Left ventricle myocardium superior (tissue), 1 donor: ENCODE measurements around the gene MNAT1. TPM values are rescaled to one million over a fixed set of nuclear protein-coding genes. Genes with fewer than 3 reads are reported as not detected.

Experiments used
- ATAC-seq: fragments of 200-7000 bp; cut with Tn5 transposase; one replicate; pipeline ENCODE4 v1.9.1; 2020; ENCODE audit warnings: mild to moderate bottlenecking, moderate library complexity
- DNase-seq: peaks from one replicate; pipeline ENCODE4 v3.0.0-alpha.2; 2020
- intact Hi-C: fragments of 100-400 bp; cut with micrococcal nuclease; formaldehyde crosslinking; loops from one replicate; pipeline ENCODE4 v1.11.0; 2022
- total RNA-seq: library from RNA; stranded (reverse); fragmentation: NEBNext Ultra II Directional; extraction: Animal tissue kit (Norgen Biotek cat#: 25700); gene quantifications from one replicate; pipeline ENCODE4 v1.2.1, GENCODE V29; 2021
- donor health status: DM: no; HTN: yes; CAD: no; lungs with severe emphysema.

MNAT1 gene
- total RNA-seq, 1 donor from 2014 or later, result 25.8 TPM

DNA sequence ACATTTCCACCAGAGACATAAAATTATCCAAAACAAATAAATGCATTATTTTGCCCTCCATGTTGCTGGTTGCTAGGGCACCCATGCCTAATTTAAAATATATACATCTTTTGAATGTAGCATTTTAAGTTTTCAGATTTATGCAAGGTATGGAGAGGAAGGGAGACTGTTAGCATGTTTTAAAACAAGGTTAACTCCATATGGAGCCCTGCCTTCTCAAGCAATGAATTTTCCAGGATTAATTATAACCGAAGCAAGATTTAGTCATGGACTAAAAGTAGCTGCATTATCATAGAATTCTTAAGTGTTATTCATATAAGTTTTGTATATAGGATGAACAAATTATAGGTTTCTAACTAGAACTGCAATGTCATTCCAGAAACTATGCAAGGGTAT, 209.1 kb downstream of the MNAT1 start:
- ATAC-seq (no peak), DNase-seq (no peak)
- intact Hi-C loops, result no loop called here

DNA sequence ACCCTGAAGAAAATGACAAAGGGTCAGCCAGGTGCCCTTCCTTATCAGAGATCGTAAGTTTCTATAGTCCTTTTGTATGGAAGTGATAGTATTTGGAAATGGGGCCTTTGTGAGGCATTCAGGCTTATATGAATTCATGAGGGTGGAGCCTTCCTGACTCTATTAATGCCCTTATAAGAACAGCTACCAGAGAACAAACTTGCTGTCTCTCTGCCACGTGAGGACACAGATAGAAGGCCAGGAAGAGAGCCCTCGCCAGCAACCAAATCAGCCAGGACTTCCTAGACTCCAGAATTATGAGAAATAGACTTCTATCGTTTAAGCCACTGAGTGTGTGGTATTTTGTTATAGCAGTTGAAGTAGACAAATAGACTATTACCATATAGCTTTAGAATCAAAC, 209.6 kb downstream of the MNAT1 start:
- intact Hi-C loops, result no loop called here
- DNase-seq (no peak), ATAC-seq (peak; percentile 74)

DNA sequence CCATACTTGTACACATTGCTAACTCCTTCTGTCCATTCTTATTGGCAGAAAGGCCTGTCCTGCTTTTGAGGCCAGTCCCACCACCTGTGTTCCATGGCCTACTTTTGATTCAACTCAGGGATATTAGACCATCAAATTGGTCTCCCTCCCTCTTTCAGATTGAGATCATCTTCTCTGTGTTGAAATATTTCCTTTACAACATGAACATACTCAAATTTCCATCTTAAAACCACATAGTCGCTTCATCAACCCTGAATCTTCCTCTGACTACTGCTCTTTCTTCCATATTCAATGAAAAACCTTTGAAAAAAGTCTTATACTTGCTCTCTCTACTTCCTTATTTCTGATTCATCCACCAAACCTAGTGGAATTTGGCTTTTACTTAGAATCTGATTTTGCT, 211.4 kb downstream of the MNAT1 start:
- intact Hi-C loops, result no loop called here
- no peak for DNase-seq
- no peak for ATAC-seq

DNA sequence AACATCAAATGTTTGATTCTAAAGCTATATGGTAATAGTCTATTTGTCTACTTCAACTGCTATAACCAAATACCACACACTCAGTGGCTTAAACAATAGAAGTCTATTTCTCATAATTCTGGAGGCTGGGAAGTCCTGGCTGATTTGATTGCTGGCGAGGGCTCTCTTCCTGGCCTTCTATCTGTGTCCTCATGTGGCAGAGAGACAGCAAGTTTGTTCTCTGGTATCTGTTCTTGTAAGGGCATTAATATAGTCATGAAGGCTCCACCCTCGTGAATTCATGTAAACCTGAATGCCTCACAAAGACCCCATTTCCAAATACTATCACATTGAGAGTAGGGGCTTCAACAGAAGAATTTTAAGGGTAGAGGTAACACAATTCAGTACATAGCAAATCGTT, 212.2 kb downstream of the MNAT1 start:
- no peak for ATAC-seq
- intact Hi-C loops, result no loop called here
- DNase-seq, result no peak

DNA sequence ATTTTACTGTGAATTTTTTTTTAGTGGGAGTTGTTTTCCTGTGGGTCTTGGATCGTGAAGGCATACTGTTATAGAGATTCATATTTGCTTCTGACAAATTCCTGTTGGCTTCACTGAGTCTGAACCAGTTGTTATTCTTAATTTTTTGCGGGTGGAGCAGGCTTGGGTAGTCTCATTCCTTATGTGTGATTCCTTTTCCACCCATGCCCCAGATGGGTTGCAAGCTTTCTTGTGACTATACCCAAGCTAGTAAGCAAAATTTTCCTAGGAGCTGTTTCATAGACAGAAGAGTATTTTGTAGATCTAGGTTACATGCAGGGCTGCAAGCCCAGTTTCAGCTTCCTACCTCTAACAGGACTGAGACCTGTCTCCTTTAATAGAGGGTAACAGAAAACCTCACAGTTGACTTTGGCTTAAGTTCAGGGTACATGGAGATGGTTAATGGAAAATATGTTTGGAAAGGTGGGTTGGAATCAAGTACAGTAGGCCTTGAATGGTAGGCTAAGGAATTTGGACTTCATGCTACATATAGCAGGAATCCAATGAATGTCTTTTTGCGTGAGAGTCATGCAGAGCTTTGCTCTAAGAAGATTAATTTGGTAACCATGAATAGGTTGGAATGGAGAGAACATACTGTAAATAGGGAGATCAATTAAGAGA, 217.3 kb downstream of the MNAT1 start:
- intact Hi-C loops, result no loop called here
- no peak for DNase-seq
- no peak for ATAC-seq

DNA sequence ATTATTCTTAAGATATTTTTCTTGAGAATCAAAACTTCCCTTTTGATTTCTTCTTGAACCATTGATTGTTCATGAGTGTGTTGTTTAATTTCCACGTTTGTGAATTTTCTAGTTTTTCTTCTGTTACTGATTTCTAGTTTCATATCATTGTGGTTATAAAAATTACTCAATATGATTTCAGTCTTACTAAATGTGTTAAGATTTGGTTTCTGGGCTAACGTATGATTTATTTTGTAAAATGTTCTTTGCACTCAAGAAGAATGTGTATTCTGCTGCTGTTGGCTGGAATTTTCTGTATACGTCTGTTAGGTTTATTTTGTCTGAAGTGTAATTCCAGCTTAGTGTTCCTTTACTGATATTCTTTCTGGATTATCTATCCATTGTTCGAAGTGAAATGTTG, 221.6 kb downstream of the MNAT1 start:
- intact Hi-C loops, result no loop called here
- ATAC-seq, result no peak

DNA sequence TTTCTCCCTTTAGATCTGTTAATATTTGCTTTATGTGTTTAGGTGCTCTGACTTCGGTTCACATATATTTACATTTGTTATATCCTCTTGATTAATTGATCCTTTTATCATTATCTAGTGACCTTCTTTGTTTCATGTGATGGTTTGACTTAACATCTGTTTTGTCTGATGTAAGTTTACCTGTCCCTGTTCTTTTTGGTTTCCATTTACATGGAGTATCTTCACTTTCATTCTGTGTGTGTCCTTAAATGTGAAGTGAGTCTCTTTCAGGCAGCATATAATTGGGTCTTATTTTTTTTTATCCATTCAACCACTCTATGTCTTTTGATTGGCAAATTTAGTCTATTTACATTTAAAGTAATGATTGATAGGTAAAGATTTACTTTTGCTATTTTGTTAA, 222.1 kb downstream of the MNAT1 start:
- intact Hi-C loops, result no loop called here
- no peak for ATAC-seq
- DNase-seq, result no peak

More for the DNA sequence above, 221.6 kb downstream of the MNAT1 start:
- DNase-seq, result no peak

DNA sequence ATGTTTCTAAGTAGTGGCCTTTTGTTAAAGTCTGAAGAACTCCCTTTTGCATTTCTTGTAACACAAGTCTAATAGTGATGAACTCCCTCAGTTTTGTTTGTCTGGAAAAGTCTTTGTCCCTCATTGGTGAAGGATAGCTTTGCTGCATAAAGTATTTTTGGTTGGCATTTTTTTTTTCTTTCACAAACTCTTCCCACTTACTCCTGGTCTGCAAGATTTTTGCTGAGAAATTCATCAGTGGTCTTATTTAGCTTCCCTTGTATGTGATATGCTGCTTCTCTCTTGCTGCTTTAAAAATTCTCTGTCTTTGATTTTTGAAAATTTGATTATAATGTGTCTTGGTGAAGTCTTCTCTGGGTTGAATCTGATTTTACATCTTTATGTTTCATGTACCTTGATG, 223.6 kb downstream of the MNAT1 start:
- DNase-seq (no peak), ATAC-seq (no peak)
- intact Hi-C loops, result no loop called here

DNA sequence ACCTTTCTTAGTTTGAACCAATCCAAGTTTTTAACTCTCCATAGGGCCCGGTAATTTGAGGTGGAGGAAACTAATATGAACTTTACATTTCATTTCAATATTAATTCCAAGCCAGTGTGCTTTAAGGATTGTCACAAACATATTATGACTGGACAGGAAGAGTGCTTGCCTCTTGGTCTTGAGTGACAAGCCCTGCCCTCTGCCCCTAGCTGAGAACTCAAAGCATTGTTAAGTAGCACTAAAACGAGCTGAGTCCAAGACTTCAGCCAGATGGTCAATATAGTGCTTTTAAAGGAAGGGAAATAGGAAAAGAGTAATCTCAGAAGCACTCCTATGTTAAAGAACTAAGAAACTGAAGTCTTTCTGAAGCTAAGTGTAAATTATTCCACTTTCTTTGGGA, 229.2 kb downstream of the MNAT1 start:
- intact Hi-C loops, result no loop called here
- no peak for DNase-seq
- no peak for ATAC-seq

DNA sequence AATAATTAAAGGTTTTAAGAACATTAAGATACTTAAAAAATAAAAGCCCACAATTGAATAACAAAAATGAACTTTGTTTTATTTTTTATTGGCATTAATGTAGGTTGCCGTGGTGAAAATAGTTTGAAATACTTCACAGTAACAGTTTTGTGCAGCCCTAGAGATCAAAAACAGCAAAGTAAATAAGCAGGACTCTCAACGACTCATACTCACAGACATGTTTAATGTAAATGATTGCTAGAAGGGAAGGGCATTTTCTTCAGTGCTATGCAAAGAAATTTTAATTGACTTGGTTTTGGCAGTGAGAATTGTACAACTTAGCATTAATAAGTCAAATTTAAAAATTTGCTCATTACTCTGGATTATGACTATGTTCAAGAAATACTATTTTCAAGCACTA, 230.3 kb downstream of the MNAT1 start:
- DNase-seq (no peak), ATAC-seq (no peak)
- intact Hi-C loops, result no loop called here

DNA sequence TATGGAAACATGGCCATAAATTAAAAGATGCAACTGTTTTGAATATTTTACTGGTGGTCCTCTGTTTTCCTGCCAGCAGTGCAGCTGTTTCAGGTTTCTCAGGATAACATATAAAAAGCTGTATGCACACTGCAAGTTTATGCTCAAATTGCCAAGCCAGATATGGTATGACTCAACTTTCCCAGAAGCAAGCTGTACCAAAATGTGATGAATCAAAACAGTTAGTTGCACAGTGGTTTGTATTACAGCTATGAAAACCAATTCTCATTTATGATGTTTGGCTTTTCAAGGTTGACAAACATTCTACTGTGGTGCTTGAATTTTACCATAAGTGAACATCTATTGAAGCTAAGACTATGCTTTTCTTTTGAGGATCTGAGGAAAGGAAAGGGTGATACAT, 230.8 kb downstream of the MNAT1 start:
- DNase-seq, result no peak
- intact Hi-C loops, result no loop called here
- no peak for ATAC-seq

DNA sequence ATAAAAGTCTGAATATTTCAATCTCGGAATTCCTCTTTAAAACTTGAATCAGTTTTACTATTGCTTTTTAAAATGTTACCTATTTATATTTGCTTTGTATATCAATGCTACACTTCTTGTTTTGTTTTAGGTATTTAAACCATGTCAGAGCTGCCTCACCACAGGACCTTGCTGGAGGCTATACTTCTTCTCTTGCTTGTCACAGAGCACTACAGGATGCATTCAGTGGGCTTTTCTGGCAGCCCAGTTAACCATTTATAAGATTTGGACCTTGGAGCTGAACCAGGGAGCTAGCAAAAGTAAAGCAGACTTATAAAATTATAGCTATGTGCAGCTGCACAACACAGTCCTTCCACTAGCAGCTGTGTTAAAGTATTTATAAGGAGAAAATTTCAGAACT, 233.5 kb downstream of the MNAT1 start:
- DNase-seq (no peak), ATAC-seq (no peak)
- intact Hi-C loops, result no loop called here

DNA sequence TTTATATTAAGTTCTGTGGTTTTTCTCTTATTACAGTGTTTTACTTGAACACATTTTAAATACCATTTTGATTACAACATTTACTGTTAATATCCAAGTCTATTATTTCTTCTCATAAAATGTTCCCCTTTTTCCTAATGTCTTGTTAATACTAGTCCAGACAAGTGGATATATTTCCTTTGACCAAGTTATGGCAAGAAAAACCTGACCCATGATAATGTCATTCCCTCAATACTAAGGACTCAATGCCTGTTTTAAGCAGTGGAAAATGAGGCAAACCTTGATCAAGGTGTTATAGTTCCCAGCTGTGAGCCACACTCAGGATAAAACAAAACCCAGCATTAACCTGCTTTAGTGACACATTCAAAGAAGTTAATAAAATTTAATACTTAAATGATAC, 234.1 kb downstream of the MNAT1 start:
- intact Hi-C loops, result no loop called here
- DNase-seq (no peak), ATAC-seq (no peak)

DNA sequence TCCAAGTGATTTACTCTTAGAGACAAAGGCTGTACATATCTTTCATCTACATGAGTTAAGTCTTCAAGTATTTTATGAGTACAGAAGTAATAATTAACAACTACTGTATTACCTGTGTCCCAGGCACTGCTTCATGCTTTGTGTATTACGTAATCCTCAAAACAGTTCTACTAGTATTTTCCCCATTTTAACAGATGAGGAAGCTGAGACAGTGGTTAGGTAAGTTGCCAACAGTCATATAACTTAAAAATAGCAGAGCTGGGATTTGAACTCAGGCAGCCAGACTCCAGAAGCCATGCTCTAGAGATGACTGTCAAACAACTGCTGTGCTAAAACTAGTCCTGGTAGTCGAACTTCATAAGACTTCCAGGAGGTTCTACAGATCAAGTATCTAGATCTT, 235.6 kb downstream of the MNAT1 start:
- DNase-seq, result no peak
- intact Hi-C loops, result no loop called here
- ATAC-seq, result no peak

DNA sequence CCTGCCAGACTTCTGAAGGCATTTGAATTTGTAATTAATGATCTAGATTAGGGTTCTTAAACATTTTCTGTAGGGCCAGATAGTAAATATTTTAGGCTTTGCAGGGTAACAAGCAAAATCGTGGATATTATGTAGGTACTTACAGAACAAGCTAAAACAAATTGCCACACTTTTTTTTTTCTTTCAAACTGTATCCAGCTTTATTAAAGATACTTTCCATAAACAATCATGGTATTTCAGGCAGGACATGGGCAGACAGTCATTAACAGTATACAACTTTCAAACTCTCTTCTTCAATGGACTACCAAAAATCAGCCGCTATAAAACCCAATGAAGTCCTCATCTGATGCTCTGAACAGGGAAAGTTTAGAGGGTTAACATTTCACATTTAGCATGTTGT, 236.7 kb downstream of the MNAT1 start:
- intact Hi-C loops, result no loop called here
- DNase-seq, result no peak

DNA sequence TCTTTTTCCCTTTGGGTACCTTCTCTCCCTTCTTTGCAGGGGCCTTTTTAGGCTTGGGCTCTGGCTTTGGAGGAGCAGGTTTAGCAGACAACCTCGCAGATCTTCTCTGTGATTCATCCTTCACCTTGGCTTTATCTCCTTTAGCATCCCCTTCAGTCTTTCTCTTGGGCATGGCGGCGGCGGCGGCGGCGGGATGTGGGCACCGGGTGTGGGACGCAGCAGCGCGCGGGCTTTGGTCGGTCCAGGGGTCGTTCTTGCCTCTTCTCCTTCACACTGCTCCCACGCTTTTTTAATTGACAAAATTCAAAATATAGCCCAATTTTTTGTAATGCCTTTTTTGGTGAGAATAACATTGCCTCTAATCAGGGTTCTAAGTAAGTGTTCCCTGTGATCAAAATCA, 237.7 kb downstream of the MNAT1 start:
- intact Hi-C loops, result no loop called here
- no peak for DNase-seq

More for the DNA sequence above, 236.7 kb downstream of the MNAT1 start:
- no peak for ATAC-seq

DNA sequence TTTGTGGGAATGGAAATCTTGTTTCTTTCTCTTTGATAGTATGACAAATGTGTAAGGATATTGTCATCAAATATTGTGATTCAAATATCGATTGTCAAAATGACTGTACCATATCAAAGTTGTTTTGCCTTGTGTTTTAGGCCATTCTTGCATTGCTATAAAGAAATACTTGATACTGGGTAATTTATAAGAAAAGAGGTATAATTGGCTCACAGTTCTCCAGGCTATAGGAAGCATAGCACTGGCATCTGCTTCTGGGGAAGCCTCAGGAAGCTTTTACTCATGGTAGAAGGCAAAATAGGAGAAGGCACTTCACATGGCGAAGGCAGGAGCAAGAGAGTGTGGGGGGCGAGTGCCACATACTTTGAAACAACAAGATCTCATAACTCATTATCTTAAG, 238.5 kb downstream of the MNAT1 start:
- ATAC-seq (no peak), DNase-seq (no peak)
- intact Hi-C loops, result no loop called here

More for the DNA sequence above, 237.7 kb downstream of the MNAT1 start:
- no peak for ATAC-seq

DNA sequence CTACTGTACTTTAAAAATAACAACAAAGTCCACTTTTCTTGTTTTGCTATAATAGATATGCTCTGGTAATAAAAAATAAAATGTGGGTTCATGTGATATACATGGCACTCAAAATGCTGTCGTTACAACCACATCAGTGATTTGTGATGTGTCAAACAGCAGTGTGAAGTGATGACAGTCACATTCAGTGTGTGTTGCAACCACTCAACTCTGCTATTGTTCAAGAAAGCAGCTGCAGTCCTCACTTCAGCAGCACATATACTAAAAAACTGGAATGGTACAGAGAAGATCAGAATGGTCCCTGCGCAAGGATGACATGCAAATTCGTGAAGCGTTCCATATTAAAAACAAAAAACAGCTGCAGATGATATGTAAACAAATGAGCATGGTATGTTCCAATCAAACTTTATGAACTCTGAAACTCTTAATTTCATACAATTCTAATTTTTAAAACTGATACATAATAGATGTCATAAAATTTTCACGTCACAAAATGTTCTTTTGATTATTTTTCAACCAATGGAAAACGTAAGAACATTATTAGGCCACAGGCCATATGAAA, 239.6 kb downstream of the MNAT1 start:
- DNase-seq (no peak), ATAC-seq (no peak)
- intact Hi-C loops, result no loop called here

DNA sequence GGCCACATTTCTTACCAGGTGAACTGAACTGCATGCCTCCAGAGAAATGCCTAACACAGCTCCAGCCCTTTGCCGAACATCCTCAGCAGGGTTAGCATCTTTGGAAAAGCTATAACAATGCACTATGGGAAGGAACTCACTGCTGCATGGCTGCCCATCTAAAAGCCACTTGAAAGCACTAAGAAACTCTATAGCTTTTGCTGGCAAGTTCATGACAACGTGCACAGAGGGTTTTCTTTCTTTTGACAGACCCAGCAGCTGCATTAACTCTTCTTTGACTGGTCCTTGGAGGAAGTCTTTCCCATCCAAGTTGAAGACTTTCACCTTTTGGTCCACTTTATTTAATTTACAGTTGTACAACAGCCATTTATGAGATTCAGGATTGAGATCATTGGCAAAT, 241.0 kb downstream of the MNAT1 start:
- DNase-seq, result no peak
- no peak for ATAC-seq
- intact Hi-C loops, result no loop called here

DNA sequence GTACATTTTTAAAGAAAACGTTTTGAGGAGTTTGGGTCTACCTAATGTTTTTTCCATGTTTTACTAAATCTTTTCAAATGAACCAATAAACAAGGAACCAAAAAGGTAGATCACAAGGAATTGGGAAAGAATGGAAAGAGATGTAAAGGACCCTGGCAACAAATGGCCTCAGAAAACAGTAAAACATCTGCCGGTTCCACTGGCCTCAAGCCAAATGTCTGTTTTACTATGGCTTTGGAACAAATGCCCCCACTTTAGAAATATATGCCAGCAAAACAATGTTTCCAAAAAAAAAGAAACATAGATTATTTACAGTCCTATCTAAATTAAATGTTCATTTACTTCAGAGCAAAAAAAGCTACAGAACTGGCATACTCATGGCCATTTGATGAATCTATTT, 243.3 kb downstream of the MNAT1 start:
- intact Hi-C loops, result no loop called here
- ATAC-seq (no peak), DNase-seq (no peak)

DNA sequence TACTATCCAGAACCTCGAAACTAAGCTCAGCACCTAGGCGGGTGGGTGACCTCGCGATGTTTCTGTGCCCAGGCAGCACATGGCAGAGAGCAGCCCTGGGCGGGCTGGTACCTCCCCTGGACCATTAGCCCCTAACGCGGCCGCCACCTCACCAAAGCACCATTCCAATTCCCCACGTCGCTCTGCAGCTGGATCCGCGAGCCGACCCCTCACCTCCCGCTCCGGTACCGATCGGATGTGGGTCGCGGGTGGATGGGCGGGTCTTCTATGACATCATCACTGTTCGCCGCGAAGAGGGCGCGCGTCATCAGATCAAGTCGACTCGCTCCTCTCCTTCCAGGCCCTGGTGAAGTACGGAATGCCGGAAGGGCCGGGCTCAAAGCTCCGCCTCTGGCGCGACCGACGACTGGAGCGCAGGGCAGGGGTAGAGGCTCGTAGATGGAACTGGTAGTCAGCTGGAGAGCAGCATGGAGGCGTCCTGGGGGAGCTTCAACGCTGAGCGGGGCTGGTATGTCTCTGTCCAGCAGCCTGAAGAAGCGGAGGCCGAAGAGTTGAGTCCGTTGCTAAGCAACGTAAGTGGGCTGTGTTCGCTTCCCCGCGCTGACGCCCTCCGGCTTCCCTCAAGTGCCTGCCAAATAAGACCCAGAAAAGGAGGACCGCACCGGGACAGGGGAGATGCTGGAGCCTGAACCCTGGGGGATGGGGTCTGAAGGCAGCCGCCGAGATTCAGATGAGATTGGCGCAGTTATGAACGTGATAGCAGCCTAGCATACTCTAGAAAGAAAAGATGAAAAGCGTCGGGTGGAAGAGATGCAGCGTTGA, 246.5 kb downstream of the MNAT1 start, which contains the start of the genes SLC38A6 and TRMT5:
SLC38A6 (plus strand) TSS at position 435 of the 822 bp plus-strand sequence; CDS start at position 468, 33 bp downstream.
TRMT5 (minus strand) TSS at position 269 of the 822 bp plus-strand sequence; CDS start at position 163, 106 bp downstream.
- peak; percentile 99 for ATAC-seq
- intact Hi-C loops, result no loop called here
- peak; percentile 94 for DNase-seq
